Loucy (cell line): ENCODE results near the gene WDR37.

Source experiments
- H2AFZ ChIP-seq: fragments of 200-600 bp; sonication (generic); 2 replicates; pipeline ENCODE4 v1.6.0; 2016; ENCODE audit warnings: antibody characterized with exemption, mild to moderate bottlenecking, low read length, moderate library complexity
- H3F3A ChIP-seq: fragments of 200-600 bp; 2 replicates; pipeline ENCODE4 v1.6.0; 2016; ENCODE audit warnings: antibody characterized with exemption, low read depth, mild to moderate bottlenecking
- H3K27me3 ChIP-seq: fragments of 200-600 bp; sonication (generic); 2 replicates; pipeline ENCODE4 v1.6.1; 2014; ENCODE audit warnings: low read length, mild to moderate bottlenecking; ENCODE audit not compliant: insufficient read depth, poor library complexity, severe bottlenecking
- H3K36me3 ChIP-seq: fragments of 200-600 bp; sonication (generic); 2 replicates; pipeline ENCODE4 v1.6.1; 2016; ENCODE audit warnings: low read length; ENCODE audit not compliant: insufficient read depth
- H3K4me1 ChIP-seq: fragments of 200-600 bp; sonication (generic); 2 replicates; pipeline ENCODE4 v1.5.1; 2014; ENCODE audit warnings: low read length, mild to moderate bottlenecking; ENCODE audit not compliant: insufficient read depth, poor library complexity, severe bottlenecking
- H3K4me2 ChIP-seq: fragments of 200-600 bp; sonication (generic); 2 replicates; pipeline ENCODE4 v1.6.0; 2014; ENCODE audit warnings: antibody characterized with exemption, low read length, low read depth, mild to moderate bottlenecking; ENCODE audit not compliant: poor library complexity, severe bottlenecking
- H3K4me3 ChIP-seq: fragments of 200-600 bp; sonication (generic); 2 replicates; pipeline ENCODE4 v1.5.1; 2014; ENCODE audit warnings: low read length, mild to moderate bottlenecking, mixed read lengths; ENCODE audit not compliant: poor library complexity, severe bottlenecking
- H3K79me2 ChIP-seq: fragments of 200-600 bp; sonication (generic); 2 replicates; pipeline ENCODE4 v1.6.1; 2014; ENCODE audit warnings: low read length; ENCODE audit not compliant: insufficient read depth
- H3K9ac ChIP-seq: fragments of 200-600 bp; sonication (generic); 2 replicates; pipeline ENCODE4 v1.6.0; 2014; ENCODE audit warnings: mild to moderate bottlenecking, low read depth, low read length, moderate library complexity; ENCODE audit not compliant: poor library complexity, severe bottlenecking
- H3K9me2 ChIP-seq: fragments of 200-600 bp; sonication (generic); replicated peaks from 2 replicates; pipeline ENCODE4 v1.6.1; 2016; ENCODE audit warnings: low read depth, low read length, mixed read lengths
- H3K9me3 ChIP-seq: fragments of 200-600 bp; sonication (generic); 2 replicates; pipeline ENCODE4 v1.6.1; 2014; ENCODE audit warnings: mild to moderate bottlenecking, antibody characterized with exemption, low read length, low read depth; ENCODE audit not compliant: insufficient read depth
- H4K20me1 ChIP-seq: fragments of 200-600 bp; sonication (generic); 2 replicates; pipeline ENCODE4 v1.6.0; 2014; ENCODE audit warnings: antibody characterized with exemption, low read length, mild to moderate bottlenecking; ENCODE audit not compliant: insufficient read depth, poor library complexity, severe bottlenecking
- EZH2phosphoT487 ChIP-seq: fragments of 200-600 bp; IDR thresholded peaks from 2 replicates; pipeline ENCODE4 v1.6.1; 2018; ENCODE audit warnings: antibody characterized with exemption, mild to moderate bottlenecking, moderate library complexity, borderline replicate concordance
- TF ChIP-seq, protein P1 (sequence below): fragments of 200-600 bp; sonication (generic); conservative IDR thresholded peaks from 2 replicates; pipeline ENCODE4 v1.5.1; 2014; ENCODE audit warnings: mild to moderate bottlenecking, antibody characterized with exemption, low read length

WDR37 gene

GRCh38 chr10:1109795-1110673, 53.8 kb downstream of the WDR37 start:
- H3K4me1 ChIP-seq, result peaks cover 42% of the 10 kb centered on the region
- H3K4me3 ChIP-seq, result peak overlapping the region; percentile 57
- H3K9me3 ChIP-seq, result no peaks in the 10 kb centered on the region
- peaks cover 22% of the 10 kb centered on the region for H3K79me2 ChIP-seq
- peak overlapping the region; percentile 59 for H3K9ac ChIP-seq
- no peak for TF ChIP-seq EZH2phosphoT487
- TF ChIP-seq, protein P1, sequence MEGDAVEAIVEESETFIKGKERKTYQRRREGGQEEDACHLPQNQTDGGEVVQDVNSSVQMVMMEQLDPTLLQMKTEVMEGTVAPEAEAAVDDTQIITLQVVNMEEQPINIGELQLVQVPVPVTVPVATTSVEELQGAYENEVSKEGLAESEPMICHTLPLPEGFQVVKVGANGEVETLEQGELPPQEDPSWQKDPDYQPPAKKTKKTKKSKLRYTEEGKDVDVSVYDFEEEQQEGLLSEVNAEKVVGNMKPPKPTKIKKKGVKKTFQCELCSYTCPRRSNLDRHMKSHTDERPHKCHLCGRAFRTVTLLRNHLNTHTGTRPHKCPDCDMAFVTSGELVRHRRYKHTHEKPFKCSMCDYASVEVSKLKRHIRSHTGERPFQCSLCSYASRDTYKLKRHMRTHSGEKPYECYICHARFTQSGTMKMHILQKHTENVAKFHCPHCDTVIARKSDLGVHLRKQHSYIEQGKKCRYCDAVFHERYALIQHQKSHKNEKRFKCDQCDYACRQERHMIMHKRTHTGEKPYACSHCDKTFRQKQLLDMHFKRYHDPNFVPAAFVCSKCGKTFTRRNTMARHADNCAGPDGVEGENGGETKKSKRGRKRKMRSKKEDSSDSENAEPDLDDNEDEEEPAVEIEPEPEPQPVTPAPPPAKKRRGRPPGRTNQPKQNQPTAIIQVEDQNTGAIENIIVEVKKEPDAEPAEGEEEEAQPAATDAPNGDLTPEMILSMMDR, result peak; percentile 93
- H4K20me1 ChIP-seq, result no peaks in the 10 kb centered on the region
- peaks cover 55% of the 10 kb centered on the region; the same call in 1 of the 2 replicates for H3K36me3 ChIP-seq
- H3K9me2 ChIP-seq, result no peaks in the 10 kb centered on the region
- H3F3A ChIP-seq, result 0 out of 2 replicates have a peak, but pooled peaks cover 4% of the 10 kb centered on the region
- no peaks in the 10 kb centered on the region for H3K27me3 ChIP-seq
- H2AFZ ChIP-seq, result no peak overlapping the region
- H3K4me2 ChIP-seq, result peak overlapping the region; percentile 72

DNA sequence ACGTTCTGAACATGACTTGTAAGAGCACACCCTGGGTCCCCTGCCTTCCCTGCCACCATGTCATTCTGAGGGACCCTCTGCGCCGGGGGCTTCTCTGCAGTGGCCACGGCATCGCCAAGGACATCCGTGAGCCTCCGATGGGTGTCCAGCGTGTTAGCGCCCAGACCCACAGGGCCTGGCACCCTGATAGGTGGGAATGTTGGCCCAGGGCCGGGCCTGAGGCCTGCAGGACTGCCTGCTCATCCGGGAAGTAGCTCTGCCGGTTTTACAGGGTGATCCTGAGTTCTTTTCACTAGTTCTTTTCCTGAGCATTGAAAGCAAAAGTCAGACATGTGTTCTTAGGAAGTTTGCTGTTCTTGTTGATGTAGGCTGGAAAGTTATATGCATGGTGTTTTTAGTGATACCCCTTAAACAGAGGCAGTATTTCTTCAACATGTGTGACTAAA, 54.5 kb downstream of the WDR37 start:
- Histone ChIP-seq H3K9me3 (no peaks in the 10 kb centered on the region), H3K27me3 (no peaks in the 10 kb centered on the region), H4K20me1 (no peaks in the 10 kb centered on the region), H3K4me1 (peaks cover 48% of the 10 kb centered on the region), H3K9ac (peak overlapping the region; percentile 59), H3K36me3 (peaks cover 53% of the 10 kb centered on the region; the same call in 1 of the 2 replicates), H3K79me2 (peaks cover 22% of the 10 kb centered on the region), H3K4me3 (peak overlapping the region; percentile 57), H2AFZ (no peak overlapping the region), H3K4me2 (peak overlapping the region; percentile 72), H3F3A (0 out of 2 replicates have a peak, but pooled peaks cover 7% of the 10 kb centered on the region), H3K9me2 (no peaks in the 10 kb centered on the region)
- TF ChIP-seq, protein P1, result no peak
- no peak for TF ChIP-seq EZH2phosphoT487

- Histone ChIP-seq H4K20me1 (no peaks in the 10 kb centered on the region), H3K9ac (peak overlapping the region; percentile 46)
These were observed 58.1 kb downstream of the WDR37 start for GRCh38 chr10:1114315-1114714.

More at GRCh38 chr10:1114315-1114714, 58.1 kb downstream of the WDR37 start:
- Histone ChIP-seq H3F3A (0 out of 2 replicates have a peak, but pooled peaks cover 7% of the 10 kb centered on the region), H2AFZ (no peak overlapping the region), H3K27me3 (no peaks in the 10 kb centered on the region), H3K4me3 (peak overlapping the region; percentile 52), H3K9me3 (no peaks in the 10 kb centered on the region), H3K79me2 (peaks cover 26% of the 10 kb centered on the region), H3K4me2 (peak overlapping the region; percentile 65), H3K36me3 (peaks cover 51% of the 10 kb centered on the region; the same call in 1 of the 2 replicates), H3K4me1 (peaks cover 75% of the 10 kb centered on the region), H3K9me2 (no peaks in the 10 kb centered on the region)
- TF ChIP-seq, protein P1, result no peak
- TF ChIP-seq EZH2phosphoT487, result no peak; the same call in 1 of the 2 replicates
